A673 (cell line): ENCODE results near the gene SUV39H1. TPM values are rescaled to one million over a fixed set of nuclear protein-coding genes. Genes with fewer than 3 reads are reported as not detected.
"Not testable (repeated sequence)": the region's sequence is repeated elsewhere in the genome, so short reads cannot be mapped to it uniquely, and the experiment has no call there.

Source experiments
- BruUV-seq: library from RNA; stranded (reverse); fragments of 400-500 nt; replicated peaks from 2 replicates; lab custom pipeline; 2021; lab: Mats Ljungman, UMichigan
- CTCF ChIA-PET: fragments of 300-600 bp; sonication (Branson Sonifier 250); formaldehyde crosslinking; loops from one replicate; lab custom pipeline; 2022; ENCODE audit warnings: antibody characterized with exemption; lab: Charles Lee
- POLR2A ChIA-PET: fragments of 300-600 bp; sonication (Branson Sonifier 250); formaldehyde crosslinking; loops from one replicate; lab custom pipeline; 2022; ENCODE audit warnings: antibody characterized with exemption; ENCODE audit not compliant: low non-redundant PET; lab: Charles Lee
- DNase-seq: peaks from one replicate; pipeline ENCODE4 v3.0.0-alpha.2; 2015; ENCODE audit warnings: low spot score
- H3K27ac ChIP-seq: fragments of 200-600 bp; sonication (generic); 2 replicates; pipeline ENCODE4 v1.5.1; 2016; ENCODE audit warnings: mixed run types, low read depth, mild to moderate bottlenecking, mixed read lengths, antibody characterized with exemption, low read length; ENCODE audit not compliant: poor library complexity, severe bottlenecking
- H3K27me3 ChIP-seq: fragments of 200-600 bp; sonication (generic); replicated peaks from 2 replicates; pipeline ENCODE4 v1.6.1; 2017; ENCODE audit warnings: mixed run types, low read depth, mild to moderate bottlenecking, mixed read lengths, antibody characterized with exemption, low read length; ENCODE audit not compliant: insufficient read depth, poor library complexity
- H3K36me3 ChIP-seq: fragments of 200-600 bp; sonication (generic); 2 replicates; pipeline ENCODE4 v1.6.1; 2016; ENCODE audit warnings: mixed run types, mild to moderate bottlenecking, mixed read lengths, antibody characterized with exemption, low read length; ENCODE audit not compliant: insufficient read depth, poor library complexity, severe bottlenecking
- H3K4me1 ChIP-seq: fragments of 200-600 bp; sonication (generic); 2 replicates; pipeline ENCODE4 v1.6.1; 2017; ENCODE audit warnings: mixed run types, mild to moderate bottlenecking, mixed read lengths, antibody characterized with exemption, low read length; ENCODE audit not compliant: insufficient read depth, poor library complexity, severe bottlenecking
- H3K4me3 ChIP-seq: fragments of 200-600 bp; sonication (generic); 2 replicates; pipeline ENCODE4 v1.5.1; 2016; ENCODE audit warnings: low read depth, mixed run types, mild to moderate bottlenecking, mixed read lengths, low read length; ENCODE audit not compliant: poor library complexity, severe bottlenecking
- H3K9me3 ChIP-seq: fragments of 200-600 bp; sonication (generic); 2 replicates; pipeline ENCODE4 v1.6.1; 2016; ENCODE audit warnings: mixed run types, low read depth, mild to moderate bottlenecking, mixed read lengths, antibody characterized with exemption, low read length; ENCODE audit not compliant: poor library complexity, severe bottlenecking
- CTCF ChIP-seq: fragments of 300-800, 200-600 bp; sonication (generic); conservative IDR thresholded peaks from 2 replicates; pipeline ENCODE4 v1.5.1; 2017; ENCODE audit warnings: low read depth, mild to moderate bottlenecking, antibody characterized with exemption, low read length, moderate library complexity, mixed read lengths
- EZH2 ChIP-seq: fragments of 200-600 bp; sonication (generic); IDR thresholded peaks from 2 replicates; pipeline ENCODE4 v1.6.1; 2017; ENCODE audit warnings: borderline replicate concordance, low read depth, mild to moderate bottlenecking, mixed read lengths, antibody characterized with exemption, low read length; ENCODE audit not compliant: poor library complexity, severe bottlenecking
- intact Hi-C: fragments of 100-400 bp; cut with micrococcal nuclease; formaldehyde crosslinking; loops from one replicate; pipeline ENCODE4 v1.10.0; 2022; ENCODE audit not compliant: unreplicated experiment
- total RNA-seq: library from RNA; stranded (reverse); gene quantifications from 2 replicates; pipeline ENCODE4 v1.2.3, GENCODE V29; 2021

The SUV39H1 gene
- total RNA-seq, 1 experiment from 2014 or later, result 29.9 TPM

GRCh38 chrX:48676893-48677270 is 19.7 kb upstream of the SUV39H1 start:
- Histone ChIP-seq H3K4me1 (no peaks in the 10 kb centered on the region), H3K27me3 (no peaks in the 10 kb centered on the region), H3K4me3 (peak overlapping the region; percentile 65), H3K9me3 (no peaks in the 10 kb centered on the region), H3K36me3 (no peaks in the 10 kb centered on the region), H3K27ac (peak overlapping the region; percentile 70)
- TF ChIP-seq EZH2 (no peak), CTCF (no peak)
- BruUV-seq, result no TSS peak
- intact Hi-C loops, result no loop called here
- DNase-seq, result no peak
- POLR2A ChIA-PET, result interaction anchor here (0.6 kb wide), 1 partner anchor 103 kb away, joined by 4 read pairs; no protein-coding TSS in a partner anchor
- CTCF ChIA-PET, result interaction anchor here (1.0 kb wide), 1 partner anchor 45 kb away, joined by 4 read pairs; no protein-coding TSS in a partner anchor

DNA sequence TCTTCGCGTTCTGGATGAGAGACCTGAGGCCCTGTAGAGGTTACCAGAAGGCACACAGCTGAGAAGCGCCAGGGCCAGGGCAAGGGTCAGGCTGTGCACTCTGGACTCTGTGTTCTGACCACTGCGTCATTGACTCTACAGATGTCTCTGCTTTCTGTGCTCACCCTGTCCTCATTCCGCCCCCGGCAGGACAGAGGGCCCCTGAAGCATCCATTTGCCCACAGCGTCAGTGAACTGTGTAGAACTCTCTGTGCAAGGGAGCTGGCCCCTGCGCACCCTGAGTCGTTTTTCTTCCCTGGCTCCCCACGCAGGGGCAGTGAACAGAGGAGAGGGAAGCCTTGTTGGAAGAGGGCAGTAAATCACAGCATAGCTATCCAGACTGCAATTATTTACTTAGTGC is 19.0 kb upstream of the SUV39H1 start:
- no peak overlapping the region for H3K4me3 ChIP-seq
- no peak overlapping the region for H3K27ac ChIP-seq

DNA sequence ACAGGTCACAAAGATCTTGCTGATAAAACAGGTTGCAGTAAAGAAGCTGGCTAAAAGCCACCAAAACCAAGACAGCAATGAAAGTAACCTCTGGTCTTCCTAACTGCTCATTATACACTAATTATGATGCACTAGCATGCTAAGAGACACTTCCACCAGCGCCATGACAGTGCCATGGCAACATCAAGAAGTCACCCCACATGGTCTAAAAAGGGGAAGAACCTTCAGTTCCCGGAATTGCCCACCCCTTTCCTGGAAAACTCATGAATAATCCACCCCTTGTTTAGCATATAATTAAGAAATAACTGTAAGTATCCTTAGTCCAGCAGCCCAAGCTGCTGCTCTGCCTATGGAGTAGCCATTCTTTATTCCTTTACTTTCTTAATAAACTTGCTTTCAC is 16.1 kb upstream of the SUV39H1 start:
- CTCF ChIA-PET, BruUV-seq, H3K27me3 ChIP-seq, H3K9me3 ChIP-seq, H3K4me3 ChIP-seq, DNase-seq, H3K36me3 ChIP-seq, H3K27ac ChIP-seq, H3K4me1 ChIP-seq, intact Hi-C loops, POLR2A ChIA-PET: not testable (repeated sequence)

More for the DNA sequence above, 19.0 kb upstream of the SUV39H1 start:
- no peaks in the 10 kb centered on the region for H3K27me3 ChIP-seq
- ChIA-PET CTCF (no interaction called here), POLR2A (no interaction called here)
- no peaks in the 10 kb centered on the region for H3K4me1 ChIP-seq
- H3K9me3 ChIP-seq, result no peaks in the 10 kb centered on the region
- no TSS peak for BruUV-seq
- no peak for DNase-seq
- H3K36me3 ChIP-seq, result no peaks in the 10 kb centered on the region
- intact Hi-C loops, result no loop called here
- TF ChIP-seq CTCF (no peak), EZH2 (no peak)

GRCh38 chrX:48680925-48681324 is 15.6 kb upstream of the SUV39H1 start:
- H3K4me3 ChIP-seq, H3K36me3 ChIP-seq, BruUV-seq, DNase-seq, POLR2A ChIA-PET, H3K9me3 ChIP-seq, H3K27me3 ChIP-seq, H3K27ac ChIP-seq, H3K4me1 ChIP-seq, intact Hi-C loops: not testable (repeated sequence)
- CTCF ChIA-PET, result interaction anchor here (0.7 kb wide), 1 partner anchor 1899 kb away, joined by 3 read pairs; no protein-coding TSS in a partner anchor
